K562 (cell line): ENCODE results near the gene CD8A. TPM values are rescaled to one million over a fixed set of nuclear protein-coding genes. Genes with fewer than 3 reads are reported as not detected.

Experiments used
- ATAC-seq: fragments of 200-7000 bp; cut with Tn5 transposase; 3 replicates; pipeline ENCODE4 v1.9.1; 2020; ENCODE audit warnings: moderate library complexity
- BruUV-seq: library from RNA; stranded (reverse); fragments of 400-500 nt; replicated peaks from 2 replicates; lab custom pipeline; 2021; lab: Mats Ljungman, UMichigan
- CTCF ChIA-PET: fragments of 300-600 bp; formaldehyde crosslinking; extraction: SDS; loops from one replicate; lab custom pipeline; 2021; ENCODE audit warnings: low intra/inter-chr PET ratio; lab: Yijun Ruan, JAX
- POLR2A ChIA-PET: fragments of 300-600, 350-650 bp; sonication (Branson Sonifier 250); formaldehyde crosslinking; extraction: SDS; loops from one replicate; lab custom pipeline; 2021; ENCODE audit warnings: antibody characterized with exemption, inconsistent platforms; lab: Yijun Ruan, JAX
- DNase-seq, 4 experiments: peaks; one replicate each; pipeline versions ENCODE4 v3.0.0 to v3.0.0-alpha.2; 2011 to 2018; ENCODE audit warnings: low spot score in 3 of 4, mixed read lengths in 3 of 4; ENCODE audit errors: extremely low read depth in 1 of 4
- FAIRE-seq: peaks from 2 replicates; lab custom pipeline; 2011; peaks lifted over from hg19 to GRCh38; lab: Jason Lieb, UNC
- H2AFZ ChIP-seq: 2 replicates; pipeline ENCODE4 v1.6.0; 2011; ENCODE audit warnings: low read depth, low read length, control low read depth, inconsistent platforms
- H3K27ac ChIP-seq: fragments of 200-600 bp; 3 replicates; pipeline ENCODE4 v1.8.0; 2011; ENCODE audit warnings: low read depth, mild to moderate bottlenecking, control low read depth, inconsistent platforms, low read length, moderate library complexity, mixed read lengths; ENCODE audit errors: extremely low read depth
- H3K27me3 ChIP-seq, 2 experiments: fragments of 300-600 bp in 1 of 2; 2 replicates in 1 of 2; 3 replicates in 1 of 2; pipeline versions ENCODE4 v1.6.0 to v1.8.0; 2011; ENCODE audit warnings: inconsistent platforms in 2 of 2, low read length in 2 of 2, mild to moderate bottlenecking in 1 of 2, mixed read lengths in 1 of 2, moderate library complexity in 1 of 2; ENCODE audit not compliant: control insufficient read depth in 2 of 2, insufficient read depth in 2 of 2
- H3K36me3 ChIP-seq: fragments of 300-600 bp; 3 replicates; pipeline ENCODE4 v1.8.0; 2011; ENCODE audit warnings: mild to moderate bottlenecking, low read length, inconsistent platforms; ENCODE audit not compliant: control insufficient read depth, insufficient read depth
- H3K4me1 ChIP-seq, 2 experiments: fragments of 200-600 bp in 1 of 2; replicated peaks in 1 of 2; 2 replicates in 1 of 2; 3 replicates in 1 of 2; pipeline versions ENCODE4 v1.5.1 to v1.8.0; 2011; ENCODE audit warnings: inconsistent platforms in 2 of 2, low read length in 2 of 2, mild to moderate bottlenecking in 1 of 2, mixed read lengths in 1 of 2, moderate library complexity in 1 of 2; ENCODE audit not compliant: control insufficient read depth in 2 of 2, insufficient read depth in 2 of 2
- H3K4me2 ChIP-seq: 2 replicates; pipeline ENCODE4 v1.6.1; 2011; ENCODE audit warnings: low read length, control low read depth, inconsistent platforms, mixed read lengths; ENCODE audit not compliant: insufficient read depth
- H3K4me3 ChIP-seq: fragments of 200-600 bp; sonication (generic), shearing (Covaris generic); 2 replicates; pipeline ENCODE4 v1.5.1; 2016; ENCODE audit warnings: control low read depth, inconsistent platforms
- H3K79me2 ChIP-seq: fragments of 200-600 bp; 3 replicates; pipeline ENCODE4 v1.8.0; 2011; ENCODE audit warnings: low read length, inconsistent platforms; ENCODE audit not compliant: control insufficient read depth, insufficient read depth
- H3K9ac ChIP-seq, 2 experiments: 2 replicates each; pipeline versions ENCODE4 v1.6.0 to v1.6.1; 2011; ENCODE audit warnings: low read depth in 2 of 2, low read length in 2 of 2, control low read depth in 1 of 2, inconsistent platforms in 1 of 2, mild to moderate bottlenecking in 1 of 2, mixed read lengths in 1 of 2; ENCODE audit not compliant: insufficient read depth in 1 of 2
- H3K9me1 ChIP-seq: one replicate; pipeline ENCODE4 v1.6.0; 2011; ENCODE audit warnings: inconsistent platforms, mild to moderate bottlenecking, low read length, moderate library complexity; ENCODE audit not compliant: control insufficient read depth, insufficient read depth
- H3K9me3 ChIP-seq: replicated peaks from 2 replicates; pipeline ENCODE4 v1.5.1; 2011; ENCODE audit warnings: low read depth, low read length, inconsistent platforms; ENCODE audit not compliant: control insufficient read depth, insufficient read depth
- H4K20me1 ChIP-seq: replicated peaks from 2 replicates; pipeline ENCODE4 v1.6.1; 2011; ENCODE audit warnings: low read length, inconsistent platforms, mixed read lengths; ENCODE audit not compliant: control insufficient read depth, insufficient read depth
- CREB1 ChIP-seq, 2 experiments: sonication (generic) in 1 of 2; formaldehyde crosslinking in 1 of 2; IDR thresholded peaks; 2 replicates each; pipeline versions ENCODE4 v1.6.1 to v1.8.0; 2012 to 2022; ENCODE audit warnings: inconsistent platforms in 1 of 2, mild to moderate bottlenecking in 1 of 2, missing genetic modification reagents in 1 of 2, moderate library complexity in 1 of 2
- STAT6 ChIP-seq: sonication (generic); formaldehyde crosslinking; IDR thresholded peaks from 2 replicates; pipeline ENCODE4 v1.8.1; 2023; ENCODE audit warnings: mild to moderate bottlenecking, missing genetic modification reagents
- WGBS: fragments of 100-300 bp; shearing (Covaris generic); methylation state at CpG from one replicate; pipeline ENCODE4 v1.1.6; 2016; ENCODE audit warnings: low coverage, mixed read lengths; ENCODE audit not compliant: insufficient coverage; ENCODE audit errors: missing lambda C conversion rate; 5-methylcytosine and 5-hydroxymethylcytosine counted together
- in situ Hi-C: fragments of 300-500 bp; cut with MboI; formaldehyde crosslinking; loops from 4 replicates; pipeline ENCODE4 v1.15.0; 2018; ENCODE audit warnings: inconsistent platforms, mixed read lengths
- intact Hi-C: fragments of 100-400 bp; cut with micrococcal nuclease; formaldehyde crosslinking; loops from 2 replicates; pipeline ENCODE4 v1.14.2; 2022
- polyA plus RNA-seq, 8 experiments: library from polyadenylated mRNA; depleted of rRNA in 4 of 8; stranded (reverse) in 5 of 8; unstranded in 3 of 8; fragments of >200 nt; fragmentation: Nextera tagmentation in 2 of 8; fragmentation: Illumina TruSeq in 1 of 8; extraction: Ambion mirVana in 2 of 8; extraction: Trizol in 1 of 8; gene quantifications; 2 replicates each; pipeline versions ENCODE4 v1.2.1 to v1.2.3, GENCODE V29; 2011 to 2014; ENCODE audit warnings: inconsistent platforms in 1 of 8, missing spikeins in 1 of 8
- total RNA-seq, 7 experiments: library from RNA; depleted of rRNA in 6 of 7; stranded (reverse); fragments of >200 nt in 6 of 7; fragmentation: Illumina TruSeq in 2 of 7; extraction: Trizol in 2 of 7; gene quantifications; 2 replicates each; pipeline versions ENCODE4 v1.2.1 to v1.2.3, GENCODE V29; 2011 to 2021; ENCODE audit warnings: low replicate concordance in 1 of 7

CD8A gene
- total and polyA plus RNA-seq, 9 of the 15 experiments (the other 6 are each of a cell fraction or from before 2014, with no cell fraction given) = 0.07 TPM; not detected in 8

DNA sequence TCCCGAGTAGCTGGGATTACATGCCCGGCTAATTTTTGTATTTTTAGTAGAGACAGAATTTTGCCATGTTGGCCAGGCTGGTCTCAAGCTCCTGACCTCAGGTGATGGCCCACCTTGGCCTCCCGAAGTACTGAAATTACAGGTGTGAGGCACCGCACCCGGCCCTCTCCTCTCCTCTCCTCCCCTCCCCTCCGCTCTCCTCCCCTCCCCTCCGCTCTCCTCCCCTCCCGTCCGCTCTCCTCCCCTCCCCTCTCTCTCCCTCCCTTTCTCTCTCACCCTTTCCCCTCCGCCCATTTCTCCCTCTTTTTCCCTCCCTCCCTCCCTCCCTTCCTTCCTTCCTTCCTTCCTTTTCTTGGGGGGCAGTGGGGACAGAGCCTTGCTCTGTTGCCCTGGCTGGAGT is 42.6 kb upstream of the CD8A start:
- FAIRE-seq = no peak

More for the DNA sequence above, 42.6 kb upstream of the CD8A start:
- DNase-seq (no peak), ATAC-seq (no peak)
- no peaks in the 10 kb centered on the region; a peak in 1 of 5 replicates for H3K4me1 ChIP-seq
- H3K9me3 ChIP-seq = no peaks in the 10 kb centered on the region
- H3K9ac ChIP-seq = no peak overlapping the region
- 15% methylated on average over 2 of the region's 10 CpGs for WGBS
- in situ Hi-C loops (no loop called here), intact Hi-C loops (no loop called here)
- H2AFZ ChIP-seq = no peak overlapping the region
- H3K79me2 ChIP-seq = no peaks in the 10 kb centered on the region
- H4K20me1 ChIP-seq = no peaks in the 10 kb centered on the region
- peaks cover 3 to 8% of the 10 kb centered on the region in 2 experiments; a peak in 3 of 5 replicates for H3K27me3 ChIP-seq
- POLR2A ChIA-PET = no interaction called here
- no peaks in the 10 kb centered on the region for H3K36me3 ChIP-seq
- no peak for TF ChIP-seq STAT6 (CRISPR knock-in tag)
- TF ChIP-seq CREB1 (IDR thresholded peaks at IDR 0.05) = no peak
- no peak for TF ChIP-seq CREB1 (CRISPR knock-in tag; IDR thresholded peaks at IDR 0.05)
- H3K4me2 ChIP-seq = no peak overlapping the region
- no peaks in the 10 kb centered on the region for H3K9me1 ChIP-seq
- no peak overlapping the region for H3K4me3 ChIP-seq
- CTCF ChIA-PET = no interaction called here
- H3K27ac ChIP-seq = no peak overlapping the region
- BruUV-seq = no TSS peak
